Uterus (tissue), 4 donors: ENCODE measurements around the gene GDPD1. TPM values are rescaled to one million over a fixed set of nuclear protein-coding genes. Genes with fewer than 3 reads are reported as not detected.

Source experiments
- DNase-seq, 2 donors: peaks; one replicate each; pipeline ENCODE4 v3.0.0-alpha.2; 2019 to 2020
- H3K27ac ChIP-seq, 2 donors: fragments of 200-600 bp; sonication (generic); 1 replicate in 1 of 2; 2 replicates in 1 of 2; pipeline ENCODE4 v1.5.1; 2016 to 2018
- H3K27me3 ChIP-seq, 2 donors: fragments of 200-600 bp; sonication (generic); one replicate each; pipeline ENCODE4 v1.5.1; 2018 to 2019; ENCODE audit warnings: control low read depth in 1 of 2
- H3K36me3 ChIP-seq, 2 donors: fragments of 200-600 bp; sonication (generic); one replicate each; pipeline ENCODE4 v1.5.1; 2019; ENCODE audit warnings: control low read depth in 1 of 2
- H3K4me1 ChIP-seq, 2 donors: fragments of 200-600 bp; sonication (generic); one replicate each; pipeline ENCODE4 v1.5.1; 2018 to 2019; ENCODE audit warnings: control low read depth in 1 of 2
- H3K4me3 ChIP-seq, 2 donors: fragments of 200-600 bp; sonication (generic); 1 replicate in 1 of 2; 2 replicates in 1 of 2; pipeline ENCODE4 v1.5.1; 2018 to 2019; ENCODE audit warnings: mild to moderate bottlenecking in 1 of 2
- H3K9me3 ChIP-seq, 2 donors: fragments of 200-600 bp; sonication (generic); one replicate each; pipeline ENCODE4 v1.5.1; 2019; ENCODE audit warnings: control low read depth in 1 of 2
- POLR2A ChIP-seq, 2 donors: fragments of 450-650 bp; IDR thresholded peaks; one replicate each; pipeline ENCODE4 v1.6.1; 2016; ENCODE audit warnings: antibody characterized with exemption in 2 of 2, mild to moderate bottlenecking in 1 of 2, moderate library complexity in 1 of 2
- intact Hi-C: fragments of 100-400 bp; cut with DNase I; formaldehyde crosslinking; loops from one replicate; pipeline ENCODE4 v1.15.1; 2023; ENCODE audit warnings: low total_unique reads
- total RNA-seq, 4 donors: library from RNA; depleted of rRNA in 3 of 4; stranded (reverse); fragments of >200 nt in 3 of 4; gene quantifications; one replicate each; pipeline versions ENCODE4 v1.1.0 to v1.2.4, GENCODE V29; 2014 to 2023
- TF ChIP-seq, protein P1 (sequence below), 4 experiments: fragments of 200-600 bp in 2 of 4; fragments of 450-650 bp in 2 of 4; sonication (generic) in 2 of 4; IDR thresholded peaks; one replicate each; pipeline ENCODE4 v1.5.1; 2016 to 2019; ENCODE audit warnings: antibody characterized with exemption in 4 of 4, mild to moderate bottlenecking in 2 of 4, moderate library complexity in 1 of 4
- donor health status: DM: yes; HTN: yes; CAD: no.

GDPD1 gene
- 1 to 10 TPM in 2 of 4 donors, under 1 TPM in 2; 0.51 to 1.9 (median 1.2) TPM for total RNA-seq

DNA sequence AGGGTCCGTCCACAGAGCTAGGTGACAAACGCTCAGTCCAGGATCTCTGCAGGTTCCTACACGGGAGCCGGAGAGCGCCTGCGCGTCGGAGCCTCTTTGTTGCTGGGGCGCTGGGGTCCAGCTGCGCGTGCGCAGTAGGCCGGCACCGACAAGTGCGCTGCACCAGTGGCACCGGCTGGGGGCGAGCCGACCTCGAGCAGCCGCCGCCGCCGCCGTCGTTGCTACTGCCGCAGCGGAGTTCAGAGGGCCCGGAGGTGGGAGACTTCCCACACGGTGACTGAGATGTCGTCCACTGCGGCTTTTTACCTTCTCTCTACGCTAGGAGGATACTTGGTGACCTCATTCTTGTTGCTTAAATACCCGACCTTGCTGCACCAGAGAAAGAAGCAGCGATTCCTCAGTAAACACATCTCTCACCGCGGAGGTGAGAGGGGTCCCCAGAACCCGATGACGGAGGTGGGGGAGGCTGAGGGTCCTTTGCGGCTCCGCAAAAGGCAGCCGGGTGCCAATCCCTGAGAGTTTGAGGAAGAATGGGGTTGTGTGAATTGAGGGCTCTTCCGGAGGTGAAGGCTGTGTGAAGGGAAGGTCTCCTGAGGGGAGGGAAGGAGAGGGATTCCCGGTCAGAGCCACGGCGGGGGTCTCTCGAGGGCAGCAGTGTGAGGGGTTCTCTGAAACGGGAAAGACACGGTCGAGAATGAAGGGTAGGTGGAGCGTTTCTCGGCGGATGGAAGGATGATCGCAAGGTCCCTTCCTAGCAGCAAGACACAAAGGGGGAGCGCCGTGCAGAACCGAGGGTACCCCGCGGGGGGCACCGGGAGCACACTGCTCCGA lies at the start of gene GDPD1:
TSS of gene GDPD1 (plus strand) at position 184 of the 831 bp plus-strand sequence. CDS start at position 283, 99 bp downstream.
- DNase-seq = peak; percentile 94

DNA sequence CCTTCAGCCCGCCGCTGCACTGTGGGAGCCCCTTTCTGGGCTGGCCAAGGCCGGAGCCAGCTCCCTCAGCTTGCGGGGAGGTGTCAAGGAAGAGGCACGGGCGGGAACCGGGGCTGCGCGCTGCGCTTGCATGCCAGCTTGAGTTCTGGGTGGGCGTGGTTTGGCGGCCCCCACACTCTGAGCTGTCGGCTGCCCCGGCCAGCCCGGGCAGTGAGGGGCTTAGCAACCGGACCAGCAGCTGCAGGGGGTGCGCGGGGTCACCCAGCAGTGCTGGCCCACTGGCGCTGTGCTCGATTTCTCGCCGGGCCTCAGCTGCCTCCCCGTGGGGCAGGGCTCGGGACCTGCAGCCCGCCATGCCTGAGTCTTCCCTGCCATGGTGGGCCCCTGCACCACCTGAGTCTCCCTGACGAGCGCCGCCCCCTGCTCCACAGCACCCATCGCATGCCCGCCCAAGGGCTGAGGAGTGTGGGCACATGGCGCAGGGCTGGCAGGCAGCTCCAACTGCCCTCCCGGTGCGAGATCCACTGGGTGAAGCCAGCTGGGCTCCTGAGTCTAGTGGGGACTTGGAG lies 47.8 kb upstream of the GDPD1 start:
- no peak for TF ChIP-seq POLR2A (IDR thresholded peaks at IDR 0.05)
- TF ChIP-seq, protein P1, sequence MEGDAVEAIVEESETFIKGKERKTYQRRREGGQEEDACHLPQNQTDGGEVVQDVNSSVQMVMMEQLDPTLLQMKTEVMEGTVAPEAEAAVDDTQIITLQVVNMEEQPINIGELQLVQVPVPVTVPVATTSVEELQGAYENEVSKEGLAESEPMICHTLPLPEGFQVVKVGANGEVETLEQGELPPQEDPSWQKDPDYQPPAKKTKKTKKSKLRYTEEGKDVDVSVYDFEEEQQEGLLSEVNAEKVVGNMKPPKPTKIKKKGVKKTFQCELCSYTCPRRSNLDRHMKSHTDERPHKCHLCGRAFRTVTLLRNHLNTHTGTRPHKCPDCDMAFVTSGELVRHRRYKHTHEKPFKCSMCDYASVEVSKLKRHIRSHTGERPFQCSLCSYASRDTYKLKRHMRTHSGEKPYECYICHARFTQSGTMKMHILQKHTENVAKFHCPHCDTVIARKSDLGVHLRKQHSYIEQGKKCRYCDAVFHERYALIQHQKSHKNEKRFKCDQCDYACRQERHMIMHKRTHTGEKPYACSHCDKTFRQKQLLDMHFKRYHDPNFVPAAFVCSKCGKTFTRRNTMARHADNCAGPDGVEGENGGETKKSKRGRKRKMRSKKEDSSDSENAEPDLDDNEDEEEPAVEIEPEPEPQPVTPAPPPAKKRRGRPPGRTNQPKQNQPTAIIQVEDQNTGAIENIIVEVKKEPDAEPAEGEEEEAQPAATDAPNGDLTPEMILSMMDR (IDR thresholded peaks at IDR 0.05) = no peak
- intact Hi-C loops = no loop called here
- H3K27ac ChIP-seq = no peak overlapping the region

More for the DNA sequence above, at the start of gene GDPD1:
- intact Hi-C loops = no loop called here
- Histone ChIP-seq H3K4me1 (no peaks in the 10 kb centered on the region), H3K27ac (peak within 1 kb of the TSS; percentile 72 to 81), H3K27me3 (no peaks in the 10 kb centered on the region), H3K9me3 (no peaks in the 10 kb centered on the region), H3K36me3 (no peaks in the 10 kb centered on the region), H3K4me3 (peak within 1 kb of the TSS; percentile 69 to 77)
- TF ChIP-seq POLR2A (IDR thresholded peaks at IDR 0.05) = peak in 1 of 2 donors; percentile 41
- TF ChIP-seq, protein P1 (IDR thresholded peaks at IDR 0.05) = peak; percentile 68 to 82 (median 80)

DNA sequence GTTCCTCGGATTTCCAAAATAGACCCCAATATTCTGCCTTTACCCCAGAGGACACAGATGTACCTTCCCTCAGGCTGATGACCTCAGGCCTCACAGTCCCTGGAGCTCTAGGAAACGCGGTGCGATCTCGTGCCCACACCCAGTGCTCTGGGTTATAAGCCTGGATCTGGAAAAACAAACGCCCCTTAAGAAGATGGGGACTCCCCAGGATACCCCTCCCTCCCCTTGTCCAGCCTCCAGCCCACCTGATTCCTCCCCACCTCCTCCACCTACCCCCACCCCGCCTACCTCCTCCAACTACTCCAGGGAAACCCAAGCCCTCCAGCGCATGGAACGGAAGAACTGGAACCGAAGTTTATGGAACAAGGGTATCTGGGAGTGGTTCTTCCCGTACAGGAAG lies 45.6 kb upstream of the GDPD1 start:
- no peak for DNase-seq
- no peak for TF ChIP-seq POLR2A (IDR thresholded peaks at IDR 0.05)
- TF ChIP-seq, protein P1 (IDR thresholded peaks at IDR 0.05) = no peak

More for the DNA sequence above, 47.8 kb upstream of the GDPD1 start:
- Histone ChIP-seq H3K9me3 (no peaks in the 10 kb centered on the region), H3K36me3 (no peaks in the 10 kb centered on the region), H3K27me3 (no peaks in the 10 kb centered on the region), H3K4me1 (no peaks in the 10 kb centered on the region), H3K4me3 (no peak overlapping the region)
- no peak for DNase-seq

DNA sequence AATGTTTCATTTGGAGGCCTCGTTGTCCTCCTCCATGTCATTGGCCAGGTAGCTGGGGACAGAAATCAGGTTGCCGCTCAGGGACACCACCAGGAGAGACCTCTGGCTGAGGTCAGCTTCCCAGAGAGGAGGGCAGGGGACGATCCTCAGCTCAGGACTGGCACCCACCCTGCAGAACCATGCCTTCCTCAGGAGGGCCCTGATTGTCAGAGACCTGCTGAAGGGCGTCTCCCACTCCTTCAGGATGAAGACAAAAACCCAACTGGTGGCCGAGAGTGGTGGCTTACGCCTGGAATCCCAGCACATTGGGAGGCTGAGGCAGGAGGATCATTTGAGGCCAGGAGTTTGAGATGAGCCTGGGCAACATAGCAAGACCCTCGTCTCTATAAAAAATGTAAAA lies 45.2 kb upstream of the GDPD1 start:
- intact Hi-C loops = no loop called here
- H3K27ac ChIP-seq = no peak overlapping the region
- no peaks in the 10 kb centered on the region for H3K27me3 ChIP-seq
- DNase-seq = no peak
- no peaks in the 10 kb centered on the region for H3K36me3 ChIP-seq
- no peaks in the 10 kb centered on the region for H3K9me3 ChIP-seq
- H3K4me3 ChIP-seq = no peak overlapping the region
- no peaks in the 10 kb centered on the region for H3K4me1 ChIP-seq
- TF ChIP-seq POLR2A (IDR thresholded peaks at IDR 0.05) = no peak
- TF ChIP-seq, protein P1 (IDR thresholded peaks at IDR 0.05) = no peak

More for the DNA sequence above, 45.6 kb upstream of the GDPD1 start:
- H3K27ac ChIP-seq = no peak overlapping the region
- H3K4me3 ChIP-seq = no peak overlapping the region
- no peaks in the 10 kb centered on the region for H3K27me3 ChIP-seq
- no peaks in the 10 kb centered on the region for H3K9me3 ChIP-seq
- intact Hi-C loops = no loop called here
- H3K36me3 ChIP-seq = no peaks in the 10 kb centered on the region
- H3K4me1 ChIP-seq = no peaks in the 10 kb centered on the region
